ENCODE data around the gene FHIT.
"Not testable (repeated sequence)": the region's sequence is repeated elsewhere in the genome, so short reads cannot be mapped to it uniquely, and the experiment has no call there.

The FHIT gene

DNA sequence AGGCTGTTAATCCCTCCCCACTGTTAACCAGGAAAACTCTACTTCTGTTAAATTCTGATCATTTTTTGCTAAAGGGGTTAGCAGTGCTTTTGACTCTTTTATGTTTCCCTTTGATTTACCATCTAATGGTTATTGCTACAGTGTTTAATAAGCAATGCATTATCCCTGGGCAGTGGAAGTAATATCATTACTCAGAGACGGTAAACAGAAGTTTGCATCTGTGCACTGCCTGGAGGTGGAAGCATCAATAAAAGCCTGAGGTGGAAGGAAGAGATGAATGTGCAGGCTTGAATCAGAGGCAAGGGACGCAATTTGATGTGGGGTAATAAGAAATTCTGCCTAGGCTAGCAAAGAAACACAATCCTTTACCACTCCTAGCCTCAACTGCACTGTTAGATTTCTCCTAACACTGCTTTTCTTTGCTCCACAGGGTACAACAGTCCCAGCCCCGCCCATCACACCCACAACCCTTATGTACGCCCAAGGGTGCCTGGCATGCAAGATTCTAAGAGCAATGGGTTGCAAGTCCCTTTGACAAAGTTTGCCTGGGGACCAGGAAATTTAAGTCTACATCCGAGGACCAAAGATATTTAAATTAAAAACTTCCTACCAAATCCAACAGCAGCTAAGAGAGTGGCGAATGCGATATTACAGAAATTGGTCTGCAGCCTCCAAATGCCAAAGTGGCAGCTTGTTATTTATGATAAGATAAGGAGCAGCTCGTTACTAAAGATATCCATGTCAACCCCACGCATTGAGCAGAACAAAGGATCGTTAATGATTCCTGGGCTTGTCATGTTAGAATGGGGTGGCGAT is 261.4 kb downstream of the FHIT start:
- no peak for DNase-seq (ENCODE audit: low read depth)

DNA sequence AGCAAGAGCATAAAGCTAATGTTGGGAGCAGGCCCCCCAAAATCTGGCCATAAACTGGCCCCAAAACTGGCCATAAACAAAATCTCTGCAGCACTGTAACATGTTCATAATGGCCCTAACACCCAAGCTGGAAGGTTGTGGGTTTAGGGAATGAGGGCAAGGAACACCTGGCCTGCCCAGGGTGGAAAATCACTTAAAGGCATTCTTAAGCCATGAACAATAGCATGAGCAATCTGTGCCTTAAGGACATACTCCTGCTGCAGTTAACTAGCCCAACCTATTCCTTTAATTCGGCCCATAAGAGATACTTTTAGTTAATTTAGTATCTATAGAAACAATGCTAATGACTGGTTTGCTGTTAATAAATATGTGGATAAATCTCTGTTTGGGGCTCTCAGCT is 264.1 kb downstream of the FHIT start:
- DNase-seq (ENCODE audit: low read depth) = not testable (repeated sequence)

DNA sequence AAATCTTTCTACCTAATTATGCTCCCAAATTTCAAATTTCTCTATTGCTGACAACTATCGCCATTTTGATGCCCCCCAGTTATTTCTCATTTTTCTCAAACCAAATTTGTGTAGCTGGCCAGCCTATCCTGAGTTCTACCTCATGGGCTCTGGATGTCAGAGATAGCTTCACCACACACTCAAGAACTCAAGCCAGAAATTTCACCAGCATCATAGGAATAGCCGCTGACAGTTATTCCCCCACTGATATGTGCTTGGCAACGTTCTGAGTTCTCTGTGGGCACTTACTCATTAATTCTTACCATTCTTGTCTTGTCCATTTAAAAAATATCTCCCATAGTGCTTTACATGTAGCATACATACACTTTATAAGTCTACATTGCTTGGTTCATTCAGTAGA is 264.7 kb downstream of the FHIT start:
- DNase-seq (ENCODE audit: low read depth) = no peak

DNA sequence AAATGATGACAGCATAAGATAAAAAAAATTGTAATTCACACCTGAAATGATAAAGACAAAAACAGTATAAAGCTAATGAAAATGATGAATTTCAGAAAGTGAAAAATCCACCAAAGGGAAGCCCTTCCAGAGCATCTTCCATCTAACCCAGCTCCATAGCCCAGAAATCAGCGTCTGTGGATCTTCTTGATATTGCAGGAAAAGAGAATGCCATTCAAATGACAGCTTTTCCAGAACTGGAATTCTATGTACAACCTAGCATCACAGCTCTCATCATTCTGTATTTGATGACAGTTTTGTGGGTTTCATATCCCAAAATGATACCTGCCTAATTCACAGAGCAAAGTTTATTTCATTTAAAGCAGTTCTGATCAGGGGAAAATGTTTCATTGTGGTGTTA is 267.3 kb downstream of the FHIT start:
- no peak for DNase-seq (ENCODE audit: low read depth)

DNA sequence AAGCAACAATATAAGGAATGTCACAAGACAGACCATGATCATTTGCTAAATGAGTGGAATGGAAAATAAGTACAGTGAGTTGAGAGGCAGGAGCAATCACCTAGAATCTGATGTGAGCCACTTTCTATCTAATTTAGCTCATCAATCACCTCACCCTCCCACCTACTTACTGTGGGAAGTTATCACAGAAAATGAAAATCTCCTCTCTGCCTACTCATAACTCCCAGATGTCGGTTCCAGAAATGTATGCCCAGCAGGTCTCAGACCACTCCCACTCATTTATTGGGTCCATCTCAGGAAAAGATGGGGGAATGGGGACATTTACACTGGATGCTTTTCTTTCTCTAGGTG is 270.9 kb downstream of the FHIT start:
- DNase-seq (ENCODE audit: low read depth) = no peak

DNA sequence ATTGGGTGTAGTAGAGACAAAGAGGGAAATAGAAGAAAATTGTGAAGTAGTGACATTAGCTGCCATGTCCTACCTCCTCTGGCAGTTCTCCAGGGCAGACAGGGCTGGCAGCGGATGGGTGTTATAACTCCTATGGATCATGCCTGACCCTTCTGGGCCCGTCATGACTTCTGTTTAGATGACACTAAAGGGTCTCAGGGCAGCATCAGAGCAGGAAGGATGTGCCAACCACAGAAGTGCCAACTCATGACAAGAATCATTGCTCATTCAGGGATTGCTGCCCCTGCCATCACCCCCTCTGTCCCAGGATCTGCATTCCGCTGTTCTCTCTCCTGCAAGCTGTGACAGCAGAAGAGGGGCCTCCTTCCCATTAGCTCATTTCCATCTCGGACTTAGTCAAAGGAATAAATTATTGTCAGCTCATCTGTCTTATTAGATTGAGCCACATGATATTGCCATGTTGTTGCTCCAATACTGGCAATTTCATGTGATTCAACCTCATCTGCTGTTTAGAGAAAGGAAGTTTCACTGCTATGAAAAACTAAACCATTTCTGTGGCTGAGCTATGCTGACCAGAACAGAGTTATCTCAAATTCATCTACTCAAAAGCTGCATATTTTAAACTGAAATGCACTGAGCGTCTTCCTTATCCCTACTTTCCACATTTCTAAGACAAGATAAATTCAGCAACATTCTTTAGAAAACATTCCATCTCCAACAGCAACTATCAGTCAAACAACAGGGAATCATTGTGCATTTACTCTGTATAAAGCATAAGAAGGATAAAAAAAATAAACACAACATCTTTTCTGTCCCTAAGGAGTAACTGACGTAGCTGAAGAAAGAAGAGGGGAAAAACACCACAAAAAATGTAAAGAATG is 271.6 kb downstream of the FHIT start:
- no peak for DNase-seq (ENCODE audit: low read depth)

DNA sequence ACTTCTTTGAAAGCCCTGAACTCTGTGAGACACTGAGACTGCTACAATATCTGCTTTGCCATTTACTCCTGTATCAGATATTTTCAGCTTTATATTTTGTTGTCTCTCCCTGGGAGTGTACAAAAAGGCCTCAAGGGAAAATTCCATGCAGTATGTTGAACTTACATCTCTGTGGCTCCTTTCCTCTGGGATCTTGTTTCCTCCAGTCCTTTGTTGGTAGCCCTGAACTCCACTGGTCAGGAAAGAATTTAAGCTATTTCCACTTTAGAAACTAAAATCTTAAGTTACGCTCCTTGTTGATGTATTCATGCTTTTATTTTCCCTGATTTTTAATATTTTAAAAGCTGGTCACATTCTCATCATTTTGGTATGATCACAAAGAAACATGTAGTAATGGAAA is 277.9 kb downstream of the FHIT start:
- no peak for DNase-seq (ENCODE audit: low read depth)

DNA sequence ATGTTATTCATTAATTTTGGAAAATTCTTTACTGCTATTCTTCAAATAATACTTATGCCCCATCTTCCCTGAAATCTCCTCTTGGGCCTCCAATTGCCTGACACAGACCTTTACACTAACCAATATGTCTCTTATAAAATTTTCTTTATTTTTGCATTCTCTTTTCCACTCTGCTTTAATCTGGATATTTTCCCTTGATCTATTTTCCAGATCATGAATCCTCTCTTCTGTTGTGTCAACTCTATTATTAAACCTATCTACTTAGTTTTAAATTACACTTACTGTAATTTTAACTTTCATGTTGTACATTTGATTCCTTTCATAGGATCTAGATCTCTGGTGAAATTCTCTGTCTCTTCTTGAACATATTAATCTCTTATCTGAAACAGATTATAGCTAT is 278.7 kb downstream of the FHIT start:
- no peak for DNase-seq (ENCODE audit: low read depth)

DNA sequence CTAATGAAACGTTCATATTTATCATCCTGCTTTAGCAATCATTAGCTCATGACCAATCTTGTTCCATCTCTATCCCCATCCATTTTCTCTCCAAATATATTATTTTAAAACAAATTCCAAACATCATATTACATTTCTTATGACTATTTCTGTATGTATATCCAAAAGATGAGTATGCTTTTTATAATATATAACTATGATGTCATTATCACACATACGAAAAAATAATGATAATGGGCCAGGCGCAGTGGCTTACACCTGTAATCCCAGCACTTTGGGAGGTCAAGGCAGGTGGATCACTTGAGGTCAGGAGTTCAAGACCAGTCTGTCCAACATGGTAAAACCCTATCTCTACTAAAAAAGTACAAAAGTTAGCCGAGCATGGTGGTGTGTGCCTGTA is 280.4 kb downstream of the FHIT start:
- DNase-seq (ENCODE audit: low read depth) = no peak

DNA sequence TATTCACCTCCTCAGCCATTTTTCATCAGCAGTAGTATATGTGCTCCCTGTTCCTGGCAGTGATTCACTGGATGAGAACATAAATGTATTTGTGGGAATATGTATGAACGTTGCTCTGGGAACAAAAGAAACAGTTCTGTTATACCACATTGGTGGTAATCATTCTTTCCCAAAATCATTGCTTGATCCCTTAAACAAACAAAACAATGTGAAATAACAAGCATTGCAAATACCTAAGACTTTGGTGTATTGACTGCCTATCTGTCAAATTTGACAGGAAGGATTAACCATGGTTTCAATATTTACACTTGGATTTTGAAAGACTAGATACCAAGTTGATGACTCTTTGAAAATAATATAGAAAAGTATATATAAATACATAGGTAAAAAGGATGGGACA is 284.1 kb downstream of the FHIT start:
- DNase-seq (ENCODE audit: low read depth) = no peak

DNA sequence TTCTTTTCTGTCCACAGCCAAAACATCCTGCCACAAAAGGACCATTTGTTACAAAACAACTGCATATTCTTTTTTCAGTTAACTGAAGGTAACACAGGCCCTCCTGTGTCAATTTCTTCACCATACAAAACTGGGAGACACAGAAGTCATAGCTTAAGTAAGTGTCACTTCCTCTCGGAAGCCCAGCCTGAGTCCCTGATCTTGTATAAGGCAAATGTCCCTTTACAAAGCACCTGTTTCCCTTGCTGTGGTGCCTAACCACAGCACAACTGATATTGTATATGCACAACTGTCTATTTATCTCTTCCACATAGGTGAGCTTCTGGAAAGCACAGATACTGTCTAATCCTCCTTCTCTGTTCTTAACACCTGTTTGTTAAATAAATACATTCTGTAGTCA is 293.7 kb downstream of the FHIT start:
- no peak for DNase-seq (ENCODE audit: low read depth)

DNA sequence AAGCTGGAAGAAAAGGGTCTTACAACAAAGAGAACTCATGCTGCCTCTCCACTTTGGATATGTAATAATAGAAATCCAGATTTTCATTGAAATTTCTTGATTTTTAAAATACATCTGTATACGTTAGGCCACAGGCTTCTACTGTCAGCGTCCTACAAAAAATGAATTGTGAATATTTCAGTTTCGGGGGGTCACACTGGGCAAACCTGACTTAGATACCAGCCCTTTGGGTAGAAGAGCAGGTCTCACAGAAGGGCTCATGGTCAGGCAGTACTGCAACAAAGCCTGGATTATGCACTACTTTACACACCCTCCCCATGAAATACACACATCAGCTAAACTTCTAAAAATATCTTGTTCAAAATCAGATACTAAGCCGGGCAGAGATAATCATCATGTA is 294.5 kb downstream of the FHIT start:
- DNase-seq (ENCODE audit: low read depth) = no peak

DNA sequence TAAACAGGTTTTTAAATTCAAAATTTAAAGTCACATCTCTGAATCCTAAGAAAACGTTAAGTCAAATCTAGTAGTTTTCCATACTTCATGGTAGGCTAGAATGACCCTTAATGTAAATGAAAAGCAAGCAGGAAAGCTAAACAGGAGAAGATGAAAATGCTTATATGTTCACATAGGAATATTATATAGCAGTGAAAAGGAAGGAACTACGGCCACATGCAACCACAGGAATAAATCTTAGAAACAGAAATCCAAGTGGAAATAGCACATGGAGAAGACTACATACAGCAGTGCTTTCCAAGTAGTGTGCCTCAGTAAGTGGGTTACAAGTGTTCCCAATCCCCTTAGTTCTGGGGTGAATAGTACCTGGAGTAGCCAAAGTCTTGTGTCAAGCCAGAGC is 296.2 kb downstream of the FHIT start:
- DNase-seq (ENCODE audit: low read depth) = no peak

DNA sequence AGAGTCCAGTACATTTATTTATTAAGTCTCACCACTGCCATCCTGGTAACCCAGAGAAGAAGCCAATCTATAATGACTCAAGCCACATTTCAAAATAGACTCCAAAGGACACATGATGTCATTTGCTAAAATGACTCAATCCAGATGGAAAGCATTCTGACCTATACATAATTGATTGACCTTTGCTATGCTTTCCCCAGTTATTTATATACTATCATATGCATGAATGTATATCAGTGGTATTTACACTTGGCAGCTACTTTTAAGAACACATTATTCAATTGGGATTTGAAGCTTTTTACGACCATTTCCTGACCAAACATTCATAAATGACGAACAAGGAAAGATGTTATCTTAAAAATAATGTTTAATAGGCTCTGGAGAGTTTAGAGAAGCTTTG is 297.2 kb downstream of the FHIT start:
- no peak for DNase-seq (ENCODE audit: low read depth)

DNA sequence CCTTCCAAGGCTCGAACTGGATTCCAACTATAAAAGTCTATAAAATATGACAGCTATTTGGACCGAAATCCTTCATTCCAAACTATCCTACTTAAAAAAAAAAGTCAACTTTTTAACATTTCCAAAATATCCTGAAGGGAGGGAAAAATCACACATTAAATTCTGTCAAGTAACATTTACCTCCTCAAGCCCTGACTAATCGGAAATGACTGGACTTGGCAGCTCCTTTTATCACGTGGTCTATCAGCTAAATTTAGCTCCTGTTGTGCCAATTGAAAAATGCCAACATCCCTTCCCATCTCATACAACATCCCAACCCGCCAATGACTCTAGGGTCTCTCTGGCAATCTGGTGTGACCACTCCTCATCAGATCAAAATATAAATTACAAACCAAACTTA is 297.9 kb downstream of the FHIT start:
- DNase-seq (ENCODE audit: low read depth) = no peak

DNA sequence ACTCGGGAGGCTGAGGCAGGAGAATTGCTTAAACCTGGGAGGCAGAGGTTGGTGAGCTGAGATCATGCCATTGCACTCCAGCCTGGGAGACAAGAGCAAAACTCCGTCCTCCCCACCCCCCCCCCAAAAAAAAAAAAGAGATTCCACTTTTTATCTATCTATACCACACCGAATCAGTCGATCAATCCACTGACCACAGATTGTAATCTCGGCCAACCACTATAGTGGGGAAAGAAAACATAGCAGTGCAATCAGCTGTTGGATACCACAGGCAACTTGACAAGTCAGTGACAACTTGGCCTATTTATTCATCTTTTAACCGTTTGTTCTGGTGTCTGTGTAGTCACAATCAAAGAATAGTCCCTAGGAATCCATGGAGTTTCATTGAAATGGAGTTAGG is 299.2 kb downstream of the FHIT start:
- no peak for DNase-seq (ENCODE audit: low read depth)

DNA sequence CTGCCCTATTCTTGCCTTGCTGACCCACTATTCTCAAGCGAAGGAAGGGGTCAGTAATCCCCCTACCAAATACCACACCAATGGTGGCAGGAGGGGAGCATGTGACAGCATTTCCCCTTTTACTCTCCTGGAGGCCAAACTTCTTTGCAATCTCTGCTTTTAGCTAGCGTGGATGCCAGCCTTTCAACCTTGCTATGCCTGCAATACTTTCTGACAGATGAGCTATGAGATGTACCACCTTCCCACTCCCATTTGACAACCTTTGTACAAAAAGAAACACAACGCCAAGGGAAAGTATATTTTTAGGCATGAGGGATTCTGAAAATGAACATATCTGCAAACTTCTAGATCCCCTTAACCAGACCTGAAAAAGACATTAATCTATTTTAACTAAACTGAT is 302.1 kb downstream of the FHIT start:
- no peak for DNase-seq (ENCODE audit: low read depth)

DNA sequence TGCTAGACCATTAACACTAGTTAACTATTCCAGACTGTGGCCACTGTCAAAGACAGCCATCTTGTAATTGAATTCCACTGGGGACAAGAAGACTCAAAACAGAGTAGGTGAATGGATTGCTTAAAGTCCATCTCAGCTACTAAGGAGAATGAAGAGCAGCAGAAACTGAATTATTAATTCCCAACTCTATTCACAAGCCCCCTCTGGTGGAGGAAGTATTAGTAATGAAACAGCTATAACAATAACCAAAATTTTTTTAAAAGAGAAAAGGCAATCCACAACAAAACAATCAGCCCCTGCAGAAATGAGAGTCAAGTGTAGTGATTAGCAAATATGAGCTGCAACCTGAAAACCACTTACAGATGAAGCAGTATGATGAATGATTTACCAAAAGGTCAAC is 302.8 kb downstream of the FHIT start:
- no peak for DNase-seq (ENCODE audit: low read depth)

DNA sequence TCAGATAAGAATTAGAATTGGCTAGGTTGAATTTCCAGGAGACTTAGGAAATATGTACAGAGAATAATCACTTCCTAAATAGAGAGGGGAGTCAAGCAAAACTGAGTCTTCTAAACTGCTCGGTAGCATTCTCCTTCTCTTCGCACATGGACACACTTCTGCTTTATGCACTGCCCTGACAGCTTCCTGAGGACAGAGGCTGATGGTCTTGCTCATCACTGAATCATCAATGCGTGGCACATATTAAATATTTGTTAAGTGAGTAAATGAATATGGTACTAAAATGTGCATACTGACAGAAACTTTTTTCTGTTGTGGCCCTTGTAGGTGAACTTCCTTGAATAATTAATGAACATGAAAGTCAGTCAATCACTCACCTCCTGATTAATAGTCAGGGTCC is 315.5 kb downstream of the FHIT start:
- no peak for DNase-seq (ENCODE audit: low read depth)

DNA sequence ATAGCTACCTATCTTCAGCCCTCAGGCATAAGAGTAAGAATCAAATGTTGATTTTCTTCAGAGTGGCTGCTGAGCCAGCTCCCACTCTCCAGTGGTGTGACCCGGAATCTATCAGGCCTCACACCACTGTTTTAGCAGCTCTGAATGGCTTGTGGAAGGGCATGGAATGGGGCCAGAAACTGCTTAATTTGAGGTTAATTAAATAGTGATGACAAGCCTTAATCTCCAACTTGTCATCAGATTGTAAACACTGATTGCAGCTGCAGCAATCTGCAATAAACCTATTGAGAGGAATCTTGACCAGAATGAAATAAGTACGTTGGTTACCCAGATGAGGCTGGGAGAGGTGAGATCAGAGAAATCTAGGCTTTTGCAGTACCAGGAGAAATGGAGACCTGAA is 317.4 kb downstream of the FHIT start:
- no peak for DNase-seq (ENCODE audit: low read depth)

DNA sequence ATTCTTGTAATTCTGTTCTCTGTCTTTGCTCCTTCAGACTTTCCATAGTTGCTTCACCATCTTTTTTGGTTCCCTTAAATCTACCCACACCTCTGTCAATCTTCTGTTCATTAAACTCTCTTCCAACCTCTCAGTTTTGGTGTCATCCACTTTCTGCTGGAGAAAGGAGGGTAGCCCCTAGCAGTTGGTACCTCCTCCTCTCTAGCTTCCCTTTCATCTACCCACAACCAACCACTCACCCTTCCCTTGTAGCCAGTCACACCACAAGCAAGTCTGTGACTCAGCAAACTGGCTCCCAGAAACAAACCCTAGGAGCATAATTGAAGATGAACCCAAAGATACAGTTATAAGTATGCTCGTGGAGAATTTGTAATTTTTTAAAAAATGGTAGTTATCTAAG is 318.6 kb downstream of the FHIT start:
- DNase-seq (ENCODE audit: low read depth) = no peak

DNA sequence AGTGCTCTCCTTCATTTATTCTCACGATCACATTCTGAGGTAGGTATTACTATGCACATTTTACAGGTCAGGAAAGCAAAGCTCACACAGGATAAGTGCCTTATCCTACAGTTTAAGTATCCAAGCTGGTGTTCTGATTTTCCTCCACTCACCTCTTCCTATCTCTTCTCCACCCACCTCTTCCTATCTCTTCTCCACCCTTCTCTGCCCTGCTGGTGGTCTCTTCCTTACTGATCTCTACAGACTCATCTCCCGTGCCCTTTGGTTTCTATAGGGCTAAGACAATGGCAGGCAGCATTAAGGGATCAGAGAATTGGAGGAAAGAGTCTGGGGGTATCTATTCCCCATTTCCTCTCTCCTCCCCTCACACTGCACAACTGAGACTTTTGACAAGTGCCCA is 319.1 kb downstream of the FHIT start:
- DNase-seq (ENCODE audit: low read depth) = no peak

DNA sequence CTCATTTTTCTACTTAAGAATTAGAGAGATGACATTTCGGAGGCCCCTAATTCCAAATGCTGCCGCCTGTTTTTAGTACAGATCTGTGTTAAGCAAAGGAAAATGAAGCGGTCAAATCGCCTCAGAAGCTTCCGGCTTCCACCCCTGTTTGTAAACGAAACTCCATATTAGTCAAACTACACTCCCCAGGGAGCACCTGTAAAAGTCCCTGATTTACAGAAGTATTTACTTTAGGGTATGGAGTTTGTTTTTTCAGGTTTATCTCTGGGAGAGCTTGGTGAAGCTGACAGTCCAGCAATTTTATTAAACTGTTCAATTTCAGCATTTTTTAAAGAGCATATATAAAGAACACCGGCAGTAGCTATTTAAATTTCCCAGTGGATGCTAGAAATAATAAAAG is 319.8 kb downstream of the FHIT start:
- no peak for DNase-seq (ENCODE audit: low read depth)

DNA sequence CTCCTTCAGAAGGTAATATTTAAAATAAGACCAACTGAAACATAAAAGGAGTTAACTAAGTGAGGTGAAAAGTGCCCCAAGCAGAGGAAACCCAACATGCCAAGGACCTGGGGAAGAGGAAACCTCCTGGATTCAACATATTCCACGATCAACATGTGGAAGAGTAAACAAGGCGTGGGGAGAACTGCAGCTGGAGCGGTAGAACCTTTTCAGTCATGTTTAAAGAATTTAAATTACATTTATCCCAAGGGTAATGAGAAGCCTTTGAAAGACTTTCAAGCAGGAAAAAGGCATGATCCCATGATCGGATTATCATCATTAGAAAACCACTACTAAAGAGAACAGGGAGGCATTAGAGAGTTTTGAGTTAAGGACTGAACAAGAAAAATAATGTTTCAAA is 330.7 kb downstream of the FHIT start:
- no peak for DNase-seq (ENCODE audit: low read depth)

Data from T-helper 22 cell (primary cell).